HEK293 (cell line): ENCODE results near the gene RHOJ.

Source experiments
- CTCF ChIA-PET: fragments of 350-600 bp; formaldehyde crosslinking; extraction: SDS; loops from one replicate; lab custom pipeline; 2021; ENCODE audit warnings: antibody characterized with exemption; lab: Yijun Ruan, JAX
- POLR2A ChIA-PET: fragments of 300-600 bp; formaldehyde crosslinking; extraction: SDS; loops from one replicate; lab custom pipeline; 2020; ENCODE audit warnings: antibody characterized with exemption, inconsistent platforms; lab: Yijun Ruan, JAX
- H3K27ac ChIP-seq: fragments of 200-500 bp; sonication (Bioruptor generic); 2 replicates; pipeline ENCODE4 v1.5.1; 2014; ENCODE audit warnings: low read depth, low read length, control low read depth, inconsistent platforms; ENCODE audit errors: extremely low read depth
- H3K36me3 ChIP-seq, 2 experiments: fragments of 200-500 bp in 1 of 2; sonication (Bioruptor generic) in 1 of 2; 1 replicate in 1 of 2; 2 replicates in 1 of 2; pipeline ENCODE4 v1.5.1; 2014 to 2017; ENCODE audit warnings: inconsistent platforms in 2 of 2, low read length in 2 of 2; ENCODE audit not compliant: control insufficient read depth in 2 of 2, insufficient read depth in 1 of 2
- H3K4me1 ChIP-seq: fragments of 200-500 bp; sonication (Bioruptor generic); 2 replicates; pipeline ENCODE4 v1.5.1; 2014; ENCODE audit warnings: mild to moderate bottlenecking, low read length, inconsistent platforms; ENCODE audit not compliant: control insufficient read depth, insufficient read depth
- H3K4me3 ChIP-seq: 2 replicates; pipeline ENCODE4 v1.5.1; 2011; ENCODE audit warnings: low read depth, mild to moderate bottlenecking, control low read depth, low read length, moderate library complexity
- H3K9me3 ChIP-seq: fragments of 200-500 bp; sonication (Bioruptor generic); 2 replicates; pipeline ENCODE4 v1.5.1; 2014; ENCODE audit warnings: low read depth, low read length, inconsistent platforms; ENCODE audit not compliant: control insufficient read depth, insufficient read depth
- BCL11A ChIP-seq: fragments of 450-650 bp; formaldehyde crosslinking; IDR thresholded peaks from 2 replicates; pipeline ENCODE4 v1.5.1; 2016; ENCODE audit warnings: low read depth, missing biosample characterization, missing genetic modification characterization
- HOXA7 ChIP-seq: sonication (generic); formaldehyde crosslinking; IDR thresholded peaks from 2 replicates; pipeline ENCODE4 v1.8.1; 2022; ENCODE audit warnings: missing genetic modification reagents, borderline replicate concordance
- KLF10 ChIP-seq: fragments of 450-650 bp; IDR thresholded peaks from 2 replicates; pipeline ENCODE4 v1.5.1; 2018; ENCODE audit warnings: missing biosample characterization, mild to moderate bottlenecking, missing genetic modification characterization
- KLF9 ChIP-seq: fragments of 450-650 bp; formaldehyde crosslinking; IDR thresholded peaks from 2 replicates; pipeline ENCODE4 v1.5.1; 2016; ENCODE audit warnings: missing biosample characterization, missing genetic modification characterization, low read depth
- REST ChIP-seq: fragments of 450-650 bp; formaldehyde crosslinking; IDR thresholded peaks from 2 replicates; pipeline ENCODE4 v1.5.1; 2016; ENCODE audit warnings: missing biosample characterization, missing genetic modification characterization
- SCRT1 ChIP-seq: fragments of 450-650 bp; formaldehyde crosslinking; IDR thresholded peaks from 2 replicates; pipeline ENCODE4 v1.5.1; 2016; ENCODE audit warnings: missing biosample characterization, missing genetic modification characterization, borderline replicate concordance
- TSHZ1 ChIP-seq: fragments of 450-650 bp; formaldehyde crosslinking; IDR thresholded peaks from 2 replicates; pipeline ENCODE4 v1.5.1; 2016; ENCODE audit warnings: missing biosample characterization, missing genetic modification characterization, borderline replicate concordance
- ZBTB21 ChIP-seq: fragments of 450-650 bp; formaldehyde crosslinking; IDR thresholded peaks from 2 replicates; pipeline ENCODE4 v1.5.1; 2017; ENCODE audit warnings: missing biosample characterization, missing genetic modification characterization
- ZBTB49 ChIP-seq: fragments of 450-650 bp; formaldehyde crosslinking; IDR thresholded peaks from 2 replicates; pipeline ENCODE4 v1.5.1; 2016; ENCODE audit warnings: missing biosample characterization, missing genetic modification characterization, low read depth
- ZBTB7A ChIP-seq: fragments of 450-650 bp; formaldehyde crosslinking; IDR thresholded peaks from 2 replicates; pipeline ENCODE4 v1.5.1; 2016; ENCODE audit warnings: low read depth, missing biosample characterization, missing genetic modification characterization
- ZFP41 ChIP-seq: fragments of 450-650 bp; formaldehyde crosslinking; IDR thresholded peaks from 2 replicates; pipeline ENCODE4 v1.5.1; 2016; ENCODE audit warnings: missing biosample characterization, missing genetic modification characterization, borderline replicate concordance
- ZNF10 ChIP-seq: fragments of 450-650 bp; formaldehyde crosslinking; IDR thresholded peaks from 2 replicates; pipeline ENCODE4 v1.5.1; 2017; ENCODE audit warnings: missing biosample characterization, missing genetic modification characterization
- ZNF133 ChIP-seq: fragments of 450-650 bp; formaldehyde crosslinking; IDR thresholded peaks from 2 replicates; pipeline ENCODE4 v1.5.1; 2016; ENCODE audit warnings: missing biosample characterization, missing genetic modification characterization
- ZNF239 ChIP-seq: fragments of 450-650 bp; formaldehyde crosslinking; IDR thresholded peaks from 2 replicates; pipeline ENCODE4 v1.5.1; 2016; ENCODE audit warnings: missing biosample characterization, missing genetic modification characterization
- ZNF266 ChIP-seq: fragments of 450-650 bp; formaldehyde crosslinking; IDR thresholded peaks from 2 replicates; pipeline ENCODE4 v1.5.1; 2016; ENCODE audit warnings: missing biosample characterization, missing genetic modification characterization, low read depth
- ZNF350 ChIP-seq: fragments of 450-650 bp; formaldehyde crosslinking; IDR thresholded peaks from 2 replicates; pipeline ENCODE4 v1.5.0; 2017; ENCODE audit warnings: missing biosample characterization, mild to moderate bottlenecking, missing genetic modification characterization
- ZNF530 ChIP-seq: fragments of 450-650 bp; formaldehyde crosslinking; IDR thresholded peaks from 2 replicates; pipeline ENCODE4 v1.5.1; 2016; ENCODE audit warnings: low read depth, missing biosample characterization, missing genetic modification characterization
- ZNF660 ChIP-seq: fragments of 450-650 bp; IDR thresholded peaks from 2 replicates; pipeline ENCODE4 v1.5.1; 2018; ENCODE audit warnings: missing biosample characterization, mild to moderate bottlenecking, missing genetic modification characterization
- ZNF664 ChIP-seq: fragments of 450-650 bp; formaldehyde crosslinking; IDR thresholded peaks from 2 replicates; pipeline ENCODE4 v1.5.1; 2016; ENCODE audit warnings: missing biosample characterization, missing genetic modification characterization
- ZNF670 ChIP-seq: fragments of 450-650 bp; formaldehyde crosslinking; IDR thresholded peaks from 2 replicates; pipeline ENCODE4 v1.5.1; 2016; ENCODE audit warnings: missing biosample characterization, missing genetic modification characterization, low read depth
- ZNF792 ChIP-seq: fragments of 450-650 bp; formaldehyde crosslinking; IDR thresholded peaks from 2 replicates; pipeline ENCODE4 v1.5.1; 2016; ENCODE audit warnings: missing biosample characterization, missing genetic modification characterization
- TF ChIP-seq, protein P1 (sequence below): fragments of 450-650 bp; formaldehyde crosslinking; IDR thresholded peaks from 2 replicates; pipeline ENCODE4 v1.5.1; 2016; ENCODE audit warnings: missing biosample characterization, missing genetic modification characterization
- TF ChIP-seq, protein P2 (sequence below): fragments of 450-650 bp; formaldehyde crosslinking; IDR thresholded peaks from 2 replicates; pipeline ENCODE4 v1.5.1; 2016; ENCODE audit warnings: missing biosample characterization, missing genetic modification characterization

RHOJ gene

GRCh38 chr14:63180011-63180410, 24.2 kb upstream of the RHOJ start (continued):
- TF ChIP-seq REST (tag by site-specific recombination): no peak
- TF ChIP-seq ZFP41: no peak

DNA sequence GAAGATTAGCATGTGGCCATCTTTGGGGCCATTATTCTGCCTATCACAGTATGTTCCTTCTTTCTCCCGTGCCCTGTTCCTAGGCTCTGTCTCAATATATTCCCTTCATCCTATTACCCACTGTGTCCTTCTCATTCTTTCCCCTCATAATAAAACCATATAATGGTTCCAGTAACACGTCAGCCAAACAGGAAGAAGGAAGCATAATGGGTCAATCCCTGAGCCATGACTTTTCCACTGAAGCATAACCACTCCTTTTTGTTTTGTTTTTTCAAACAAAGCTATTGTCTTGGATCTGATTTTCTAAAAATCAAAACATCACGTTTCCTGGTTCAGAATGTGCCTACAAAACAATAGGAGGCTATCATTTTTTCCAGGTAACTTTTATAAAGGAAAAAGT, 21.3 kb upstream of the RHOJ start:
- ChIA-PET CTCF (no interaction called here), POLR2A (no interaction called here)
- no peaks in the 10 kb centered on the region for H3K4me1 ChIP-seq
- H3K36me3 ChIP-seq: no peaks in the 10 kb centered on the region
- H3K4me3 ChIP-seq: no peak overlapping the region
- TF ChIP-seq, protein P1, sequence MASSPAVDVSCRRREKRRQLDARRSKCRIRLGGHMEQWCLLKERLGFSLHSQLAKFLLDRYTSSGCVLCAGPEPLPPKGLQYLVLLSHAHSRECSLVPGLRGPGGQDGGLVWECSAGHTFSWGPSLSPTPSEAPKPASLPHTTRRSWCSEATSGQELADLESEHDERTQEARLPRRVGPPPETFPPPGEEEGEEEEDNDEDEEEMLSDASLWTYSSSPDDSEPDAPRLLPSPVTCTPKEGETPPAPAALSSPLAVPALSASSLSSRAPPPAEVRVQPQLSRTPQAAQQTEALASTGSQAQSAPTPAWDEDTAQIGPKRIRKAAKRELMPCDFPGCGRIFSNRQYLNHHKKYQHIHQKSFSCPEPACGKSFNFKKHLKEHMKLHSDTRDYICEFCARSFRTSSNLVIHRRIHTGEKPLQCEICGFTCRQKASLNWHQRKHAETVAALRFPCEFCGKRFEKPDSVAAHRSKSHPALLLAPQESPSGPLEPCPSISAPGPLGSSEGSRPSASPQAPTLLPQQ: no peak
- TF ChIP-seq TSHZ1 (tag by site-specific recombination) (no peak), KLF9 (tag by site-specific recombination) (no peak), BCL11A (no peak), ZNF350 (tag by site-specific recombination) (no peak), ZNF792 (tag by site-specific recombination) (no peak), KLF10 (no peak), ZNF660 (tag by site-specific recombination) (no peak), ZNF530 (tag by site-specific recombination) (no peak), ZBTB49 (tag by site-specific recombination) (no peak), ZNF133 (tag by site-specific recombination) (no peak)
- no peak overlapping the region for H3K27ac ChIP-seq
- no peaks in the 10 kb centered on the region for H3K9me3 ChIP-seq

DNA sequence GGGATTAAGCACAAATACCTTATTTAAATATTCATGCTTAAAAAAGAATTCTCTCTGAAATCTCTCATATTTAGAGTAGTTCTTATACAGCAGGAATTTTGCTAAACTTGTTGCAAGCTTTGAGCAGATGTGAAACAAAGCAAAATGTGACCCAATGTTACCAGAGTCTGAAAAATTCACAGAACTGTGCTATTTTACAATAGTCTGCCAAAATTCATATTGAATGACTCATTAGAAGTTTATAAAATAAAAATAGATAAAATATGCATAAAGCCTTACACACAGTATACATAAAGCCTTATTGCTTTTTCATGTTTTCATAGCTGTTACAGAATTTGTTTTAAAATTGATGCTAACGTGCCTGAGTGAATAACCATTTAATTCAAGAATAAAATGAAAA, 17.8 kb upstream of the RHOJ start:
- Histone ChIP-seq H3K4me3 (no peak overlapping the region), H3K36me3 (no peaks in the 10 kb centered on the region), H3K4me1 (no peaks in the 10 kb centered on the region), H3K9me3 (no peaks in the 10 kb centered on the region), H3K27ac (no peak overlapping the region)
- ChIA-PET POLR2A (no interaction called here), CTCF (no interaction called here)
- TF ChIP-seq ZNF266 (tag by site-specific recombination): no peak
- no peak for TF ChIP-seq ZNF10 (tag by site-specific recombination)
- TF ChIP-seq, protein P2, sequence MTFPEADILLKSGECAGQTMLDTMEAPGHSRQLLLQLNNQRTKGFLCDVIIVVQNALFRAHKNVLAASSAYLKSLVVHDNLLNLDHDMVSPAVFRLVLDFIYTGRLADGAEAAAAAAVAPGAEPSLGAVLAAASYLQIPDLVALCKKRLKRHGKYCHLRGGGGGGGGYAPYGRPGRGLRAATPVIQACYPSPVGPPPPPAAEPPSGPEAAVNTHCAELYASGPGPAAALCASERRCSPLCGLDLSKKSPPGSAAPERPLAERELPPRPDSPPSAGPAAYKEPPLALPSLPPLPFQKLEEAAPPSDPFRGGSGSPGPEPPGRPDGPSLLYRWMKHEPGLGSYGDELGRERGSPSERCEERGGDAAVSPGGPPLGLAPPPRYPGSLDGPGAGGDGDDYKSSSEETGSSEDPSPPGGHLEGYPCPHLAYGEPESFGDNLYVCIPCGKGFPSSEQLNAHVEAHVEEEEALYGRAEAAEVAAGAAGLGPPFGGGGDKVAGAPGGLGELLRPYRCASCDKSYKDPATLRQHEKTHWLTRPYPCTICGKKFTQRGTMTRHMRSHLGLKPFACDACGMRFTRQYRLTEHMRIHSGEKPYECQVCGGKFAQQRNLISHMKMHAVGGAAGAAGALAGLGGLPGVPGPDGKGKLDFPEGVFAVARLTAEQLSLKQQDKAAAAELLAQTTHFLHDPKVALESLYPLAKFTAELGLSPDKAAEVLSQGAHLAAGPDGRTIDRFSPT (tag by site-specific recombination): no peak
- no peak for TF ChIP-seq HOXA7
- TF ChIP-seq ZNF664 (tag by site-specific recombination): no peak
- TF ChIP-seq ZBTB7A (tag by site-specific recombination): no peak
- TF ChIP-seq ZBTB21 (tag by site-specific recombination): no peak
- no peak for TF ChIP-seq SCRT1 (tag by site-specific recombination)
- no peak for TF ChIP-seq ZNF239 (tag by site-specific recombination)
- no peak for TF ChIP-seq ZNF670 (tag by site-specific recombination)
